Mesenchymal stem cell (in vitro differentiated cells and primary cell): ENCODE data around the gene FASTKD2.

ENCODE experiments used
- DNase-seq: peaks from one replicate; pipeline ENCODE4 v3.0.0-alpha.2; 2013
- H2AFZ ChIP-seq: one replicate; pipeline ENCODE4 v1.6.1; 2013; ENCODE audit warnings: low read depth, mild to moderate bottlenecking, control low read depth, inconsistent platforms, low read length, moderate library complexity
- H2AK5ac ChIP-seq: 2 replicates; pipeline ENCODE4 v1.6.1; 2013; ENCODE audit warnings: low read length, moderate library complexity, mild to moderate bottlenecking, inconsistent platforms; ENCODE audit not compliant: severe bottlenecking
- H2BK120ac ChIP-seq: one replicate; pipeline ENCODE4 v1.6.1; 2013; ENCODE audit warnings: low read depth, mild to moderate bottlenecking, inconsistent platforms, low read length, moderate library complexity
- H2BK12ac ChIP-seq, 2 experiments: one replicate each; pipeline ENCODE4 v1.6.1; 2013; ENCODE audit warnings: inconsistent platforms in 2 of 2, low read length in 2 of 2, mild to moderate bottlenecking in 2 of 2, moderate library complexity in 2 of 2, control low read depth in 1 of 2
- H2BK15ac ChIP-seq: one replicate; pipeline ENCODE4 v1.6.1; 2013; ENCODE audit warnings: mild to moderate bottlenecking, low read depth, inconsistent platforms; ENCODE audit not compliant: poor library complexity, severe bottlenecking
- H2BK5ac ChIP-seq: 2 replicates; pipeline ENCODE4 v1.6.1; 2013; ENCODE audit warnings: low read depth, mild to moderate bottlenecking, low read length, control low read depth, inconsistent platforms; ENCODE audit not compliant: poor library complexity, severe bottlenecking
- H3K14ac ChIP-seq, 2 experiments: one replicate each; pipeline ENCODE4 v1.6.1; 2013; ENCODE audit warnings: inconsistent platforms in 2 of 2, low read length in 2 of 2, control low read depth in 1 of 2, mild to moderate bottlenecking in 1 of 2, moderate library complexity in 1 of 2
- H3K18ac ChIP-seq, 2 experiments: one replicate each; pipeline ENCODE4 v1.6.1; 2013; ENCODE audit warnings: inconsistent platforms in 2 of 2, low read length in 2 of 2, control low read depth in 1 of 2, low read depth in 1 of 2, mild to moderate bottlenecking in 1 of 2
- H3K23ac ChIP-seq, 2 experiments: one replicate each; pipeline ENCODE4 v1.6.1; 2013; ENCODE audit warnings: inconsistent platforms in 2 of 2, low read length in 2 of 2, mild to moderate bottlenecking in 2 of 2, moderate library complexity in 2 of 2, control low read depth in 1 of 2
- H3K27ac ChIP-seq: 2 replicates; pipeline ENCODE4 v1.5.1; 2013; ENCODE audit warnings: mild to moderate bottlenecking, moderate library complexity, low read length, control low read depth, inconsistent platforms; ENCODE audit not compliant: poor library complexity, severe bottlenecking
- H3K27me3 ChIP-seq, 2 experiments: 2 replicates each; pipeline versions ENCODE4 v1.6.1 to v1.7.0; 2013; ENCODE audit warnings: low read length in 2 of 2, mild to moderate bottlenecking in 2 of 2, moderate library complexity in 2 of 2, control low read depth in 1 of 2, inconsistent platforms in 1 of 2; ENCODE audit not compliant: control insufficient read depth in 1 of 2, insufficient read depth in 1 of 2
- H3K36me3 ChIP-seq, 2 experiments: 2 replicates each; pipeline versions ENCODE4 v1.6.1 to v1.7.0; 2013; ENCODE audit warnings: low read length in 2 of 2, control low read depth in 1 of 2, inconsistent platforms in 1 of 2, low read depth in 1 of 2, mild to moderate bottlenecking in 1 of 2; ENCODE audit not compliant: insufficient read depth in 2 of 2, control insufficient read depth in 1 of 2
- H3K4ac ChIP-seq, 2 experiments: one replicate each; pipeline ENCODE4 v1.6.1; 2013; ENCODE audit warnings: inconsistent platforms in 2 of 2, low read length in 2 of 2, mild to moderate bottlenecking in 2 of 2, moderate library complexity in 2 of 2, control low read depth in 1 of 2, low read depth in 1 of 2
- H3K4me1 ChIP-seq: 2 replicates; pipeline ENCODE4 v1.6.1; 2013; ENCODE audit warnings: low read depth, low read length, control low read depth; ENCODE audit not compliant: control insufficient read depth, insufficient read depth
- H3K4me2 ChIP-seq: 2 replicates; pipeline ENCODE4 v1.6.1; 2013; ENCODE audit warnings: low read length, mild to moderate bottlenecking, inconsistent platforms; ENCODE audit not compliant: poor library complexity, severe bottlenecking
- H3K4me3 ChIP-seq, 2 experiments: 2 replicates each; pipeline versions ENCODE4 v1.5.1 to v1.7.0; 2013; ENCODE audit warnings: low read length in 2 of 2, mild to moderate bottlenecking in 2 of 2, control low read depth in 1 of 2, low read depth in 1 of 2; ENCODE audit not compliant: insufficient read depth in 1 of 2
- H3K79me1 ChIP-seq: replicated peaks from 2 replicates; pipeline ENCODE4 v1.6.1; 2013; ENCODE audit warnings: mild to moderate bottlenecking, control low read depth, low read length, inconsistent platforms; ENCODE audit not compliant: poor library complexity, severe bottlenecking
- H3K9ac ChIP-seq: 2 replicates; pipeline ENCODE4 v1.7.0; 2013; ENCODE audit warnings: mild to moderate bottlenecking, low read length, moderate library complexity
- H3K9me3 ChIP-seq: 2 replicates; pipeline ENCODE4 v1.7.0; 2013; ENCODE audit warnings: mild to moderate bottlenecking, low read length; ENCODE audit not compliant: control insufficient read depth
- H4K8ac ChIP-seq: one replicate; pipeline ENCODE4 v1.6.1; 2013; ENCODE audit warnings: inconsistent platforms, mild to moderate bottlenecking, low read length, moderate library complexity
- H4K91ac ChIP-seq: one replicate; pipeline ENCODE4 v1.6.1; 2013; ENCODE audit warnings: mild to moderate bottlenecking, low read length, inconsistent platforms
- WGBS: methylation state at CpG from one replicate; pipeline ENCODE4 v1.1.7; 2013; ENCODE audit warnings: mixed read lengths; 5-methylcytosine and 5-hydroxymethylcytosine counted together

FASTKD2 gene

DNA sequence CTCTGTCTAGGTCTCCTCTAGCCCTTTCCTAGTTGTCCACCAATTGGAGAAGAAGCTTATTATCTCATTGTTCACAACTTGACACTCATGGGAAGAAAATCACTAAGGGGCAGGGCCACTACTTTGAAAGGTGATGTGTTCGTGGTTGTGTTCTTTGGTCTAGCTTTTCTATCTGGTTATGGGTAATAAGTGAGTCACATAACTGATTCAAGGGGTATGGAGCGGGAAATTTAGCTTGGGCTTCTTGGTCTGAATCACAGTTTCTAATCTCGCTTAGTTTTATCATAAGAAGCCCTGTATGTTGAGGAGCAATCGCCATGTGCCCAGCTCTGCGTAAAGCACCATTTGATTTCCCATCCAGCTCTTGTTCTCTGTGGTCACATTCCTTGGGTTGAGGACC is 28.5 kb upstream of the FASTKD2 start:
- no peak for DNase-seq
- Histone ChIP-seq H3K9ac (no peak overlapping the region), H2BK5ac (no peak overlapping the region), H3K9me3 (no peaks in the 10 kb centered on the region), H4K8ac (no peak overlapping the region), H2BK15ac (no peak overlapping the region), H3K23ac (no peak overlapping the region), H3K4me1 (no peaks in the 10 kb centered on the region), H3K79me1 (no peaks in the 10 kb centered on the region), H4K91ac (no peak overlapping the region), H3K18ac (no peak overlapping the region), H3K27me3 (no peaks in the 10 kb centered on the region), H2AK5ac (no peak overlapping the region), H2BK120ac (no peak overlapping the region), H2AFZ (no peak overlapping the region), H3K36me3 (no peaks in the 10 kb centered on the region), H3K4me2 (no peak overlapping the region), H3K14ac (no peak overlapping the region), H2BK12ac (no peak overlapping the region), H3K27ac (no peak overlapping the region), H3K4me3 (no peak overlapping the region), H3K4ac (no peak overlapping the region)
- 77% methylated on average over 5 of the region's 5 CpGs for WGBS

DNA sequence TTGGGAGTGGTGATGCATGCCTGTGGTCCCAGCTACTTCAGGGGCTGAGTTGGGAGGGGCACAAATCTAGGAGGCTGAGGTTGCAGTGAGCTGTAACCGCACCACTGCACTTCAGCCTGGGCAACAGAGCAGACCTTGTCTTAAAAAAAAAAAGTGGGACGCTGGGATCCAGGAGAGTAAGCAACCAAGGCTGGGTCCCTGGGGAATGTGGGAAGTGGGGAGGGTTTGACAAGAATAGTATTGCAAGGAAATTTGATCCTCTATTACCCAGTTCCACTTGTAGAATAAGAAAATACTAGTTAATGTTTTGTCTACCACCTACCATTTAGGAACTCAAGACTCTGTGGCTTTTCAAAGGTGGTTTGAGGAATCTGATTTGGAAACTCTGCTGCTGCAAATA is 26.1 kb upstream of the FASTKD2 start:
- no peak overlapping the region for H2BK5ac ChIP-seq
- no peak overlapping the region for H3K18ac ChIP-seq
- no peaks in the 10 kb centered on the region for H3K27me3 ChIP-seq
- H3K4me3 ChIP-seq = no peak overlapping the region
- no peak overlapping the region for H2BK12ac ChIP-seq
- no peak overlapping the region for H3K9ac ChIP-seq
- H3K4ac ChIP-seq = no peak overlapping the region
- no peak overlapping the region for H3K23ac ChIP-seq
- no peak overlapping the region for H2BK120ac ChIP-seq
- no peak overlapping the region for H4K91ac ChIP-seq
- H3K36me3 ChIP-seq = no peaks in the 10 kb centered on the region
- no peak overlapping the region for H2BK15ac ChIP-seq
- no peak for DNase-seq
- no peaks in the 10 kb centered on the region for H3K4me1 ChIP-seq
- no peak overlapping the region for H3K4me2 ChIP-seq
- no peak overlapping the region for H2AFZ ChIP-seq
- H3K79me1 ChIP-seq = no peaks in the 10 kb centered on the region
- WGBS = 65% methylated on average over 2 of the region's 2 CpGs
- no peak overlapping the region for H4K8ac ChIP-seq
- H3K27ac ChIP-seq = no peak overlapping the region
- H3K9me3 ChIP-seq = no peaks in the 10 kb centered on the region
- no peak overlapping the region for H3K14ac ChIP-seq
- no peak overlapping the region for H2AK5ac ChIP-seq

DNA sequence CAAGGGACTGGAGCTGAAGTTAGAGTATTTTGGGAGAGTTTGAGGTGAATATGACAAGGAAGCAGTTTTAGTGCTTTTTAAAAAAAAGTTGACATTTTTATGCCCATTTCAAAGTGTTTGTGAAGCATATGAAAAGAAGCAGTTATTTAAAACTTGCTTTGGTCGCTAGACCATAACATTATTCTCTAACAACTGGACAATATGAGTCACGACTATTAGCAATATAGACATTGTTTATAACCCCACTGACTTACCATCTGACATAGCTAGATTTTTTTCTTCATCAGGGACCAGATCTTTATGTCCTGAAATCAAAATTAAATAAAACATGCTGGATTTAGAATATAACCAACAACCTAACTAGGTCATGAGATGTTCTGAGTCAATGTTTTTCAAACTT is 24.6 kb upstream of the FASTKD2 start:
- Histone ChIP-seq H2BK12ac (no peak overlapping the region), H4K8ac (no peak overlapping the region), H2BK5ac (no peak overlapping the region), H2BK120ac (no peak overlapping the region), H2BK15ac (no peak overlapping the region), H3K4ac (no peak overlapping the region), H3K27ac (no peak overlapping the region), H3K14ac (no peak overlapping the region), H3K79me1 (no peaks in the 10 kb centered on the region), H3K4me1 (no peaks in the 10 kb centered on the region), H3K4me2 (no peak overlapping the region), H3K4me3 (no peak overlapping the region), H3K9ac (no peak overlapping the region), H2AFZ (no peak overlapping the region), H4K91ac (no peak overlapping the region), H3K36me3 (no peaks in the 10 kb centered on the region), H3K18ac (no peak overlapping the region), H3K23ac (no peak overlapping the region), H2AK5ac (no peak overlapping the region), H3K9me3 (no peaks in the 10 kb centered on the region), H3K27me3 (no peaks in the 10 kb centered on the region)
- WGBS = 74% methylated on average over 2 of the region's 2 CpGs
- no peak for DNase-seq

DNA sequence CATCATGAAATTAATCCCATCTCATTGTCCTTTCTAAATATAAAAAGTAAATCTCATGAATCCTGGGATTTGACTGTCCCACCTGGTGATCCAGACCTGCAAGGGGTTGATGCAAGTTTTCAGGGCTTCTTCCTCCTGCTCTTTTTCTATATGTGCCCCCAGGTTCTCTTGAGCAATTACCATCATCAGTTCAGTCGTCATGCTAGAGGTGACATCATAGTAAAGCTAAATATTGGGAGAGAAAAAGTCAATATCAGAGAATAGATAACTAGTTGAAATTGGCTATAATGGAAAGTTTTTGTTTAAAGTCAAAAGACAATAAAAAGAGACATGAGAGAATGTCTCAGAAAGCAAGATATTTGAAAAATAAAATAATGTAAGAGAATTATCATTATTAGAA is 8.6 kb upstream of the FASTKD2 start:
- Histone ChIP-seq H3K9ac (no peak overlapping the region), H2BK12ac (no peak overlapping the region), H3K79me1 (no peaks in the 10 kb centered on the region), H3K18ac (no peak overlapping the region), H3K23ac (no peak overlapping the region), H4K91ac (no peak overlapping the region), H4K8ac (no peak overlapping the region), H2BK5ac (no peak overlapping the region), H3K4ac (no peak overlapping the region), H2BK120ac (no peak overlapping the region), H3K4me3 (no peak overlapping the region), H2AK5ac (no peak overlapping the region), H2AFZ (no peak overlapping the region), H2BK15ac (no peak overlapping the region), H3K4me2 (no peak overlapping the region), H3K27ac (no peak overlapping the region), H3K27me3 (peaks cover 10 to 12% of the 10 kb centered on the region in 2 experiments), H3K9me3 (no peaks in the 10 kb centered on the region), H3K36me3 (no peaks in the 10 kb centered on the region), H3K4me1 (peaks cover 1% of the 10 kb centered on the region), H3K14ac (no peak overlapping the region)
- DNase-seq = no peak
- WGBS = 45% methylated on average over 1 of the region's 1 CpG
